ENCODE data around the gene TMEM128. TPM values are rescaled to one million over a fixed set of nuclear protein-coding genes. Genes with fewer than 3 reads are reported as not detected.

TMEM128 gene
- total RNA-seq, 2 experiments from 2014 or later: 13.9 to 20.6 TPM

DNA sequence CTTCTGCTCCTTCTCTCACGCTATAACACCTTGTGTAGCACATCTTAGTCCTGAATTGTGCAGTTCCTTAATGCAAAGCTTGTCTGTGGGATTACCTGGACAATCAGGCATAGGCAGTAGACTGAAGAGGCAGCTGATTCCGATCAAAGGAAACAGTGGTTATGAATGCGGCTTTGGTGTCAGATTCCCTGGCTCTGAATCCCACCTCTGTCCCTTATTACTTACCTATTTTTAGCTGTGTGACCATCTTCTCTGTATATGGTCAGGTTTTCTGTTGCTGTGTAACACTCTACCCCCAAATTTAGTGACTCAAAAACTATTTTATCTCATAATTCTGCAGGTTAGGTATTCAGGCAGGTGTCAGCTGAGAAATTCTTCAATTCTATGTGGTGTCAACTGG lies 45.3 kb upstream of the TMEM128 start:
- DNase-seq (ENCODE audit: low spot score): no peak
- peaks cover 23% of the 10 kb centered on the region for H3K36me3 ChIP-seq (ENCODE audit: insufficient read depth, low read length)
- ChIA-PET CTCF (ENCODE audit: unreplicated experiment) (no interaction called here), POLR2A (no interaction called here)
- no peak overlapping the region for H2AFZ ChIP-seq (ENCODE audit: low read length)
- peaks cover 9% of the 10 kb centered on the region; the same call in 1 of the 2 replicates for H3K9me3 ChIP-seq (ENCODE audit: low read length)
- no TSS peak for BruUV-seq (replicated peaks)
- H3K4me1 ChIP-seq (ENCODE audit: insufficient read depth, low read length, poor library complexity, severe bottlenecking): peaks cover 13% of the 10 kb centered on the region
- H3K4me3 ChIP-seq (ENCODE audit: low read depth, low read length, poor library complexity, severe bottlenecking): no peak overlapping the region
- H3K4me2 ChIP-seq (ENCODE audit: low read length): no peak overlapping the region
- H3K79me2 ChIP-seq (ENCODE audit: insufficient read depth, low read depth, low read length): peaks cover 32% of the 10 kb centered on the region
- H3K9me2 ChIP-seq (ENCODE audit: insufficient read depth, low read length): no peaks in the 10 kb centered on the region
- no peaks in the 10 kb centered on the region for H4K20me1 ChIP-seq (ENCODE audit: insufficient read depth, low read length)
- H3K27ac ChIP-seq (ENCODE audit: low read depth, low read length, poor library complexity, severe bottlenecking): no peak overlapping the region
- intact Hi-C loops (cut with micrococcal nuclease; ENCODE audit: unreplicated experiment): no loop called here
- TF ChIP-seq, protein P1, sequence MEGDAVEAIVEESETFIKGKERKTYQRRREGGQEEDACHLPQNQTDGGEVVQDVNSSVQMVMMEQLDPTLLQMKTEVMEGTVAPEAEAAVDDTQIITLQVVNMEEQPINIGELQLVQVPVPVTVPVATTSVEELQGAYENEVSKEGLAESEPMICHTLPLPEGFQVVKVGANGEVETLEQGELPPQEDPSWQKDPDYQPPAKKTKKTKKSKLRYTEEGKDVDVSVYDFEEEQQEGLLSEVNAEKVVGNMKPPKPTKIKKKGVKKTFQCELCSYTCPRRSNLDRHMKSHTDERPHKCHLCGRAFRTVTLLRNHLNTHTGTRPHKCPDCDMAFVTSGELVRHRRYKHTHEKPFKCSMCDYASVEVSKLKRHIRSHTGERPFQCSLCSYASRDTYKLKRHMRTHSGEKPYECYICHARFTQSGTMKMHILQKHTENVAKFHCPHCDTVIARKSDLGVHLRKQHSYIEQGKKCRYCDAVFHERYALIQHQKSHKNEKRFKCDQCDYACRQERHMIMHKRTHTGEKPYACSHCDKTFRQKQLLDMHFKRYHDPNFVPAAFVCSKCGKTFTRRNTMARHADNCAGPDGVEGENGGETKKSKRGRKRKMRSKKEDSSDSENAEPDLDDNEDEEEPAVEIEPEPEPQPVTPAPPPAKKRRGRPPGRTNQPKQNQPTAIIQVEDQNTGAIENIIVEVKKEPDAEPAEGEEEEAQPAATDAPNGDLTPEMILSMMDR (conservative IDR thresholded peaks at IDR 0.05; ENCODE audit: low read length): no peak
- TF ChIP-seq EZH2phosphoT487 (IDR thresholded peaks at IDR 0.05; ENCODE audit: borderline replicate concordance, low read depth, low read length): no peak

DNA sequence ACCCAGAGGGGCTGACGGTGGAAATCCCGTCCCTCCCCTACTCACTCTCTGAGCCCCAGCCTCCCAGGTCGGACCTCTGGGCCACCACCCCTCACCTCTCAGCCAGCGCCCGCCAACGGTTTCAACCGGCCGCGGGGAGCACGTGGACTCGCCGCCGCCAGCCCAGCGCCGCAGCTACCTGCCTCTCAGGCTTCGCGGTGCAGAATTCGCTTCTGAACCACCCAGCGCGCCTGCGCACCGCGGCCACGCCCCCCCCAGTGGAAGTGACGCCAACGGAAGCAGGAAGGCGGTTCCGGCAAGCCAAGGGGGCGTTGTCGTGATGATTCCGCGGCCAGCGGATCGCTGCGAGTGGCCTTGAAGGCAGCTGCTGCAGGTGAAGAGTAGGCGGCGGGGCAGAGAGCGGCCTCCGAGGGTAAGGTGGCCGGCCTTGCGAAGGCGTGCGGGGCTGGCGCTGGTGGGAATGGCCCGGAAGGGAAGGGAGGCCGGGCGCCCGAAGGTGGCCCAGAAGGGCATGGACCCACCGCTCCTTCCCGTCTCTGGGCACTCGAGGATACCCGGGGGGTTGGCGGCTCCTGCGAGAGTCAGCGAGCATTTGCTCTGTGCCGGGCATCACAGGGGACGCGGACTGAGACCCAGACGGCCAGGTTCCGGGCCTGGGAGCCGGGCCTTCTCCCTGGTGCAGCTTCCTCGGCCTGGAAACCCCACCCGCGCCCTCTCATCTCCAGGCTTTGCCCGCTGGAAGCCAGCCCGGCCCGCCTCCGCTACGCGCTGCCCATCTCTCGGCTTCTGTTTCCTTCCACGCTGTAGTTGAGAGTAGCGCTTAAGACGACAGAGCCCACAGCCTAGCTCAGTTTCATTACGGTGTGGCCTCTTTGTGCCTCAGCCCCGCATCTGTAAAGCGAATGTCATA lies 42.2 kb upstream of the TMEM128 start, which contains the start of the genes LYAR and ZBTB49:
Gene LYAR, minus strand, starts transcription at position 214 of the 910 bp plus-strand sequence. CDS start 6,412 bp downstream, outside the sequence.
Gene ZBTB49, plus strand, starts transcription at position 311 of the 910 bp plus-strand sequence. CDS start 9,695 bp downstream, outside the sequence.
- peaks cover 52% of the 10 kb centered on the region for H3K79me2 ChIP-seq (ENCODE audit: insufficient read depth, low read depth, low read length)
- DNase-seq (ENCODE audit: low spot score): peak; percentile 92
- no peaks in the 10 kb centered on the region for H3K9me3 ChIP-seq (ENCODE audit: low read length)
- H3K36me3 ChIP-seq (ENCODE audit: insufficient read depth, low read length): peaks cover 36% of the 10 kb centered on the region
- H4K20me1 ChIP-seq (ENCODE audit: insufficient read depth, low read length): no peaks in the 10 kb centered on the region
- no TSS peak for BruUV-seq (replicated peaks)
- CTCF ChIA-PET (ENCODE audit: unreplicated experiment): no interaction called here
- POLR2A ChIA-PET: interaction anchor here (0.6 to 1.4 kb wide), 2 partner anchors 14 to 55 kb away, joined by 3 to 6 read pairs; no protein-coding TSS in a partner anchor
- H2AFZ ChIP-seq (ENCODE audit: low read length): peak within 1 kb of the TSS; percentile 38; the same call in 1 of the 2 replicates
- intact Hi-C loops (cut with micrococcal nuclease; ENCODE audit: unreplicated experiment): loop anchor here (2.0 kb wide), 2 partner anchors 25 to 55 kb away; no protein-coding TSS in a partner anchor
- H3K27ac ChIP-seq (ENCODE audit: low read depth, low read length, poor library complexity, severe bottlenecking): peak within 1 kb of the TSS; percentile 30
- peak within 1 kb of the TSS; percentile 78 for H3K4me3 ChIP-seq (ENCODE audit: low read depth, low read length, poor library complexity, severe bottlenecking)
- H3K4me2 ChIP-seq (ENCODE audit: low read length): peak within 1 kb of the TSS; percentile 88
- peaks cover 20% of the 10 kb centered on the region for H3K4me1 ChIP-seq (ENCODE audit: insufficient read depth, low read length, poor library complexity, severe bottlenecking)
- no peak for TF ChIP-seq EZH2phosphoT487 (IDR thresholded peaks at IDR 0.05; ENCODE audit: borderline replicate concordance, low read depth, low read length)
- TF ChIP-seq, protein P1 (conservative IDR thresholded peaks at IDR 0.05; ENCODE audit: low read length): no peak
- no peaks in the 10 kb centered on the region for H3K9me2 ChIP-seq (ENCODE audit: insufficient read depth, low read length)

Data from OCI-LY7 (cell line).